Natural killer cell (primary cell): ENCODE measurements around the gene XIRP2. TPM values are rescaled to one million over a fixed set of nuclear protein-coding genes. Genes with fewer than 3 reads are reported as not detected.

Experiments used
- ATAC-seq, 3 donors: fragments of 150-1000 bp in 2 of 3; fragments of 200-7000 bp in 1 of 3; cut with Tn5 transposase; 1 replicate in 1 of 3; 2 replicates in 2 of 3; pipeline ENCODE4 v1.10.0; 2021; ENCODE audit warnings: mild to moderate bottlenecking in 2 of 3, moderate library complexity in 2 of 3
- DNase-seq, 2 donors: peaks; one replicate each; pipeline versions ENCODE4 v3.0.0 to v3.0.0-alpha.2; 2013 to 2021; ENCODE audit warnings: mixed read lengths in 1 of 2
- H3K27ac ChIP-seq: one replicate; pipeline ENCODE4 v1.5.1; 2013; ENCODE audit warnings: mild to moderate bottlenecking, low read length
- H3K27me3 ChIP-seq: one replicate; pipeline ENCODE4 v1.6.1; 2013; ENCODE audit warnings: low read length; ENCODE audit not compliant: control insufficient read depth, insufficient read depth
- H3K36me3 ChIP-seq: one replicate; pipeline ENCODE4 v1.6.1; 2013; ENCODE audit warnings: low read length; ENCODE audit not compliant: control insufficient read depth, insufficient read depth
- H3K4me1 ChIP-seq: one replicate; pipeline ENCODE4 v1.6.1; 2013; ENCODE audit warnings: low read length; ENCODE audit not compliant: control insufficient read depth, insufficient read depth
- H3K4me3 ChIP-seq: one replicate; pipeline ENCODE4 v1.5.1; 2013; ENCODE audit warnings: low read length
- H3K9me3 ChIP-seq: one replicate; pipeline ENCODE4 v1.6.1; 2013; ENCODE audit warnings: low read length; ENCODE audit not compliant: control insufficient read depth, insufficient read depth
- H3K27ac Mint-ChIP-seq, 2 donors: one replicate each; pipeline ENCODE4 v1.8.0; 2022; ENCODE audit warnings: mild to moderate bottlenecking in 2 of 2, mixed read lengths in 2 of 2, moderate library complexity in 1 of 2
- H3K27me3 Mint-ChIP-seq, 2 donors: one replicate each; pipeline ENCODE4 v1.8.0; 2022; ENCODE audit warnings: low read depth in 2 of 2, mixed read lengths in 2 of 2
- H3K36me3 Mint-ChIP-seq: one replicate; pipeline ENCODE4 v1.8.0; 2022; ENCODE audit warnings: mixed read lengths
- H3K4me1 Mint-ChIP-seq, 2 donors: one replicate each; pipeline ENCODE4 v1.8.0; 2022; ENCODE audit warnings: mixed read lengths in 2 of 2
- H3K4me3 Mint-ChIP-seq: one replicate; pipeline ENCODE4 v1.8.0; 2022; ENCODE audit warnings: mild to moderate bottlenecking, moderate library complexity, mixed read lengths
- H3K9me3 Mint-ChIP-seq, 2 donors: one replicate each; pipeline ENCODE4 v1.8.0; 2022; ENCODE audit warnings: mixed read lengths in 2 of 2
- whole genome bisulfite sequencing: methylation state at CpG from one replicate; pipeline ENCODE4 v1.1.7; 2013; ENCODE audit warnings: missing lambda C conversion rate; ENCODE audit not compliant: insufficient coverage; 5-methylcytosine and 5-hydroxymethylcytosine counted together
- intact Hi-C: fragments of 100-400 bp; cut with micrococcal nuclease; formaldehyde crosslinking; loops from one replicate; pipeline ENCODE4 v1.14.2; 2022
- total RNA-seq, 4 donors: library from RNA; stranded (reverse); fragments of 120-200 nt in 1 of 4; gene quantifications; one replicate each; pipeline versions ENCODE4 v1.2.3 to v1.2.4, GENCODE V29; 2013 to 2022
- TF ChIP-seq, protein P1 (sequence below): fragments of 200-600 bp; IDR thresholded peaks from one replicate; pipeline ENCODE4 v1.8.0; 2022; ENCODE audit warnings: antibody characterized with exemption

The XIRP2 gene
- total RNA-seq, 3 donors from 2014 or later (not counting 1 experiment from before 2014, with no cell fraction given), result 0.16 TPM; not detected in 2

DNA sequence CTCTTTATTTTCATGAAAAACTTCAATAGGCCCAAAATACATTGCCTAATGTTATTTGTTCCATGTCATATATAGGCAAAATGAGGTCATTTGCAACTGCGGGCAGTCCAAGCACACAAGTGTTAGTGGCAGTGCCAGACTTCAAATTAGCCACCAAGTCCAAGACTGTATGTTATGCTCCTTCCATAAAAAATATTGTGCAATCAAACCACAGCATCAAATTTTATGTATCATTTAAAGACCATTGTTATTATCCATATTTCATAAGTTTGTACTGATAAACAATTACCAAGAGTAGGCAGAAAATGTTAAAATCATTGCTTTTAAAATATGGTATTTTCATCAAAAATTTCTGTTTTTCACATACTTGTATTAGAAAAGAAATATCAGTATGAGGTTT is 54.1 kb downstream of the XIRP2 start:
- Histone ChIP-seq H3K27me3 (no peaks in the 10 kb centered on the region), H3K4me1 (no peaks in the 10 kb centered on the region), H3K27ac (no peak overlapping the region), H3K36me3 (no peaks in the 10 kb centered on the region), H3K4me3 (no peak overlapping the region), H3K9me3 (no peaks in the 10 kb centered on the region)
- Mint-ChIP-seq H3K9me3 (peaks cover 11 to 17% of the 10 kb centered on the region in 2 donors), H3K4me3 (no peak overlapping the region), H3K27ac (no peak overlapping the region), H3K4me1 (no peaks in the 10 kb centered on the region), H3K36me3 (peaks cover 11% of the 10 kb centered on the region), H3K27me3 (no peaks in the 10 kb centered on the region)
- WGBS, result 100% methylated on average over 1 of the region's 1 CpG
- ATAC-seq (no peak), DNase-seq (no peak)
- TF ChIP-seq, protein P1, sequence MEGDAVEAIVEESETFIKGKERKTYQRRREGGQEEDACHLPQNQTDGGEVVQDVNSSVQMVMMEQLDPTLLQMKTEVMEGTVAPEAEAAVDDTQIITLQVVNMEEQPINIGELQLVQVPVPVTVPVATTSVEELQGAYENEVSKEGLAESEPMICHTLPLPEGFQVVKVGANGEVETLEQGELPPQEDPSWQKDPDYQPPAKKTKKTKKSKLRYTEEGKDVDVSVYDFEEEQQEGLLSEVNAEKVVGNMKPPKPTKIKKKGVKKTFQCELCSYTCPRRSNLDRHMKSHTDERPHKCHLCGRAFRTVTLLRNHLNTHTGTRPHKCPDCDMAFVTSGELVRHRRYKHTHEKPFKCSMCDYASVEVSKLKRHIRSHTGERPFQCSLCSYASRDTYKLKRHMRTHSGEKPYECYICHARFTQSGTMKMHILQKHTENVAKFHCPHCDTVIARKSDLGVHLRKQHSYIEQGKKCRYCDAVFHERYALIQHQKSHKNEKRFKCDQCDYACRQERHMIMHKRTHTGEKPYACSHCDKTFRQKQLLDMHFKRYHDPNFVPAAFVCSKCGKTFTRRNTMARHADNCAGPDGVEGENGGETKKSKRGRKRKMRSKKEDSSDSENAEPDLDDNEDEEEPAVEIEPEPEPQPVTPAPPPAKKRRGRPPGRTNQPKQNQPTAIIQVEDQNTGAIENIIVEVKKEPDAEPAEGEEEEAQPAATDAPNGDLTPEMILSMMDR, result no peak
- intact Hi-C loops, result no loop called here

DNA sequence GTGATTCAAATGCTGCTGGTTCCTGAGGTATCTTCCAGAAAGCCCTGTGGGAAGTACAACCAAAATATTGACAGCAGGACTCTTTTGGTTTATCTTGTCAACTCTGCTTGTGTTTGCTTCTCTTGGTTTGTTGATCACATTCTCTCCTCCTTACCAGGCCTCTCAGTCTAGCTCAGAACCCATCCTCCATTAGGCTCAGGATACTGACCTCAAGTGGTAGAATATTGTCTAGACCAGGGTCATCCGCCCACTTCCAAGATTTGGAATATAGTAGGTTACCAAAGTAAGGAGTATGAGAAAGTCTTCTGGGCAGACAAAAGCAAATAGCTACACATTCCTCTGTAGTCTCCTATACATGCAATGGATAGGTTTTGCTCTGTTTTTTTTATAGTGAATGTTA is 56.6 kb downstream of the XIRP2 start:
- H3K36me3 Mint-ChIP-seq, result peaks cover 11% of the 10 kb centered on the region
- no peak for DNase-seq
- no CpG with 5 or more reads among the region's 1 CpG for WGBS
- TF ChIP-seq, protein P1, result no peak
- no peaks in the 10 kb centered on the region for H3K27me3 Mint-ChIP-seq
- no peaks in the 10 kb centered on the region for H3K27me3 ChIP-seq
- H3K36me3 ChIP-seq, result no peaks in the 10 kb centered on the region
- ATAC-seq, result no peak
- no peak overlapping the region for H3K27ac ChIP-seq
- H3K27ac Mint-ChIP-seq, result no peak overlapping the region
- H3K4me3 ChIP-seq, result no peak overlapping the region
- no peaks in the 10 kb centered on the region for H3K9me3 ChIP-seq
- peaks cover 11 to 17% of the 10 kb centered on the region in 2 donors for H3K9me3 Mint-ChIP-seq
- intact Hi-C loops, result no loop called here
- H3K4me3 Mint-ChIP-seq, result no peak overlapping the region
- H3K4me1 ChIP-seq, result no peaks in the 10 kb centered on the region
- no peaks in the 10 kb centered on the region for H3K4me1 Mint-ChIP-seq

DNA sequence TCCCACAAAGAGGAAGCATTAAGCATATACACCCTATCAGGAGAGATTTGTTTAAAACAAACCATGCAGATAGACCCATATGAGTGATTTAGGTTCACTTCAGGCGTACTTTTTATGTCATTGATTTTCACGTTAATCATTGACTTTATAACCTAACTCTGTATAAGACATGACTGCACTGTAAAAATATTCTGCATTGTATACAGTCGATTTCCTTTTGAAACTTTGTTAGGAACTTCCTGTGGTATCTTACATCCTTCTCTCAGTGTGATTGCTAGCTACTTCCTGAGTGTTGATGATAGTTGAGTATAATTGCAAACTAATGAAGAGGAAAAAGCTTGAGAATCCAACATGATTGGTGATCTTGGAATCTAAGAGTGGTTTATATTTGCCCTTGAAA is 69.4 kb downstream of the XIRP2 start:
- H3K9me3 Mint-ChIP-seq, result peaks cover 9 to 10% of the 10 kb centered on the region in 2 donors
- H3K27me3 ChIP-seq, result no peaks in the 10 kb centered on the region
- H3K4me1 ChIP-seq, result no peaks in the 10 kb centered on the region
- no peaks in the 10 kb centered on the region for H3K4me1 Mint-ChIP-seq
- TF ChIP-seq, protein P1, result no peak
- no peak overlapping the region for H3K4me3 ChIP-seq
- H3K4me3 Mint-ChIP-seq, result no peak overlapping the region
- H3K9me3 ChIP-seq, result no peaks in the 10 kb centered on the region
- no peak overlapping the region for H3K27ac Mint-ChIP-seq
- H3K27ac ChIP-seq, result no peak overlapping the region
- H3K36me3 Mint-ChIP-seq, result no peaks in the 10 kb centered on the region
- WGBS, result 26% methylated on average over 2 of the region's 3 CpGs
- DNase-seq, result no peak
- intact Hi-C loops, result no loop called here
- no peak for ATAC-seq
- H3K36me3 ChIP-seq, result no peaks in the 10 kb centered on the region
- no peaks in the 10 kb centered on the region for H3K27me3 Mint-ChIP-seq

DNA sequence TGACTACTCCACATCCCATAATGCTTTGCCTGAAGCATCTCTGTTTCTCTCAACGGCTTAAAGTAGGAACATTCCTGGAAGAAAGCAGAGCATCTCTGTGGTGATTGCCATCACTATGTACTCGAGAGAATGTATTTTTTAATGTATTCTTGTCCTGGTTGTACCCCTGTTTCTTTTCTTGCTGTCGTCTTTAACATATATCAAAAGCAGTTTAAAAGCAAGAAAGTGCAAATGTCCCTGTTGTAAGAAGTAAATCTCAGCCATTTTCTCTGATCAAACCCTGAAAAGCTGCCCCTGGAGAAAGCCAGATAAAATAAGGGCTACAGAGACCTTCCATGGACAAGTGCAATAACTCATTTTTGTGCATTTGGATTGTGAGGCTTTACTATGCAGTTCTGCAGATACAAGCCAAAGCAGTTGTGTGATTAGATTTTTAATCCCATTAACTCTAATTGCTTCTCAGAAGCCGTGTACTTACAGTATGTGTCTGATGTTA is 70.8 kb downstream of the XIRP2 start:
- TF ChIP-seq, protein P1, result no peak
- H3K9me3 Mint-ChIP-seq, result peaks cover 13 to 17% of the 10 kb centered on the region in 2 donors
- H3K36me3 ChIP-seq, result no peaks in the 10 kb centered on the region
- H3K4me1 ChIP-seq, result no peaks in the 10 kb centered on the region
- H3K27me3 Mint-ChIP-seq, result no peaks in the 10 kb centered on the region
- no peak for ATAC-seq
- no peaks in the 10 kb centered on the region for H3K36me3 Mint-ChIP-seq
- H3K27me3 ChIP-seq, result no peaks in the 10 kb centered on the region
- no peaks in the 10 kb centered on the region for H3K4me1 Mint-ChIP-seq
- H3K4me3 ChIP-seq, result no peak overlapping the region
- no peak overlapping the region for H3K4me3 Mint-ChIP-seq
- H3K27ac Mint-ChIP-seq, result no peak overlapping the region
- intact Hi-C loops, result no loop called here
- WGBS, result 69% methylated on average over 3 of the region's 4 CpGs
- H3K9me3 ChIP-seq, result no peaks in the 10 kb centered on the region
- no peak for DNase-seq
- no peak overlapping the region for H3K27ac ChIP-seq
